Left lobe of liver (tissue), 2 donors: ENCODE measurements around the gene PAPPA. TPM values are rescaled to one million over a fixed set of nuclear protein-coding genes. Genes with fewer than 3 reads are reported as not detected.

Experiments
- ATAC-seq: fragments of 200-7000 bp; cut with Tn5 transposase; one replicate; pipeline ENCODE4 v1.9.1; 2020; ENCODE audit warnings: mild to moderate bottlenecking, moderate library complexity
- DNase-seq: peaks from one replicate; pipeline ENCODE4 v3.0.0-alpha.2; 2020; ENCODE audit warnings: low spot score
- total RNA-seq: library from RNA; stranded (reverse); gene quantifications from one replicate; pipeline ENCODE4 v1.2.1, GENCODE V29; 2021
- donor health status: DM: no; HTN: no; CAD: no; lungs with moderate emphysema.
- donor health status: DM: no; HTN: yes; CAD: no.

The PAPPA gene
- total RNA-seq, result 0.13 TPM

- ATAC-seq (no peak), DNase-seq (no peak)
These were observed at the start of gene PAPPA for GRCh38 chr9:116153765-116154333. TSS of gene PAPPA (plus strand) at chr9:116153791. CDS start at chr9:116154173, 382 bp downstream.

- DNase-seq (no peak), ATAC-seq (no peak)
These were observed 49.4 kb upstream of the PAPPA start for GRCh38 chr9:116103976-116104820.

DNA sequence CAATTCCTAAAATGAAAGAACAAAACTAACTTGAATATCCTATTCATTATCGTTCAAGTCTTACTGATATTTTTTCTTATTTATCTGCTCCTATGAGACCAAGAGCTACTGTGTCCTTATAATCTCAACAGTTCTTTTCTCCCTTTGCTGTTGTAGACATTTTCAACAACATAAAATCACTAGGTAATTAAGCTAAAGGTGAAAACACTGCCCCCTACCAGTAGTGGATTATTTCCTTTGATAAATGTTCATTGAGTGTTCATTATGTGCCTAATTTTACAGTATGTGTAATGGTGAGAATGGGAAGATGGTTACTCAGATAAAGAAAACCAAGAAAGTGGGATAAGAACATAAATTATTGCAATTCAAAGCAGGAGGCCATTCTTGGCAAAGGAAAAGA lies 41.4 kb upstream of the PAPPA start:
- peak; percentile 60 for ATAC-seq
- no peak for DNase-seq

DNA sequence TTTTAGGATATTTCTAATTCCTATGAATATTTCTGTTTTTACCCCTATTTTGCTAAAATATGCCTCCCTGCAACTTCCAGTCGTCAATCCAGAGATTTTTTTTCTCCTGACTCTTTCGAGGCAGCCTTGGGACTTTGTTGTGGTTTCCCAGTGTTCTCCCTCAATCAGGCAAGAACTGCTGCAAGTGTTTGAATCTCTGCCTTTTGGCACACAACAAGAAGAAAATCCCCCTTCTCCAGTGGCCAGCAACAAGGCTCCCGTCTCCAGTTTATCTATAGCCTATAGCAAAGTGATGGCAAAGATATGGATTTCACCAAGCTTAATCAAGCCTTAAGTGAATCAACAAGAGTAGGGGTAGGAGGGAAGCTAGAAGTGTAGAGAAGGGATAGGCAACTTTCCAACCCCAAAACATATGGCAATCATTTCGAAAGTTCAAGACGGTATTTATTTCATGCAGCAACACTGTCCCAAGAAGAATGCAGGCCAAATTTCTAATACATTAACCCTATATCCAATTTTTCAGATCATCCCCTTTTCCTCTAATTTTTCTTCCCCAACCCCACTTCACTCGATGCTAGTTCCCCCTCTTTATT lies 37.7 kb upstream of the PAPPA start:
- ATAC-seq (no peak), DNase-seq (no peak)

DNA sequence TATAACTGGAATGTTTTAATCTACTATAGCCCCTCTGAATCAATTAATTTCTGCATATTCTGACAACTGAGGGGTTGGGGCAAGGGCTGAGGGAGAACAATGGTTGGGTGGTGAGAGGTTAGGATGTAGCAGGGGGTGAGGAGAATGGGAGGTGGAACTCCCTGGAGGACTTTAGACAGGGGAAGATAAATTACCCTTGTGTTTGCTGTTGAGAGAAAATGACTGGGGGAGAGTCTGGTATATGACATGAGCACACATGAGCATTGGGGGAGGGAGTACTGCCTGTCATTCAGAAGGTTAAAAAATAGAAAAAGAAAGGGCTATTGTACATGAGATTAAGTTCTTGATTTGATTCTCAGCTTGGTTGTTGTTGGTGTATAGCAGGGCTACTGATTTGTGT lies 37.2 kb upstream of the PAPPA start:
- no peak for ATAC-seq
- no peak for DNase-seq

GRCh38 chr9:116123171-116123570 lies 30.4 kb upstream of the PAPPA start:
- ATAC-seq, result no peak
- no peak for DNase-seq

DNA sequence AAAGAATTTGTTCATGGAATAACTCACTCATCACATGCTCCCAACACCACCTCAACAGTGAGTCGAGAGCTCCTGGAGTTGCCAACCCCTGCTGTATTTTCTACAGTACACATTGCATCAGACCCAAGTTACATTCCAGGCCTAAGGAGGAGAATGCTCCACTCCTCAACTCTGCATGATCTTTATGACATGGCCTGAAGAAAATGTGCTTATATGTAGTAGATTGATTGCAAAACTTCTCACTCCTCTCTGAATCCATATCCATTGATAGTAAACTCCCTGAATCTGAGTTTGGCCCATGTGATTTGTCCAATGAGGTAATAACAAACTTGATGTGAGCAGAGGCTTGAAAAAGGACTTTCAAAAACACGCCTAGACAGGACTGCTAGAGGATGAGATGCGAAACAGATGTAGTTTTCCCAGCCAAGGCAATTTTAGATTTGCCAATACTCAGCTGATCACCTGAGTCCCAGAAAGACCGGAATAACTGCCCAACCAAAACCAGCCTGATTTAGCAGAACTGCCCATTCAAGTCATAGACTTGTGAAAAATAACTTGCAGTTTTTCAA lies 29.0 kb upstream of the PAPPA start:
- ATAC-seq, result no peak
- no peak for DNase-seq

GRCh38 chr9:116133163-116133562 lies 20.4 kb upstream of the PAPPA start:
- DNase-seq, result no peak
- ATAC-seq, result no peak

- DNase-seq (no peak), ATAC-seq (no peak)
These were observed 18.6 kb upstream of the PAPPA start for GRCh38 chr9:116134975-116135374.

DNA sequence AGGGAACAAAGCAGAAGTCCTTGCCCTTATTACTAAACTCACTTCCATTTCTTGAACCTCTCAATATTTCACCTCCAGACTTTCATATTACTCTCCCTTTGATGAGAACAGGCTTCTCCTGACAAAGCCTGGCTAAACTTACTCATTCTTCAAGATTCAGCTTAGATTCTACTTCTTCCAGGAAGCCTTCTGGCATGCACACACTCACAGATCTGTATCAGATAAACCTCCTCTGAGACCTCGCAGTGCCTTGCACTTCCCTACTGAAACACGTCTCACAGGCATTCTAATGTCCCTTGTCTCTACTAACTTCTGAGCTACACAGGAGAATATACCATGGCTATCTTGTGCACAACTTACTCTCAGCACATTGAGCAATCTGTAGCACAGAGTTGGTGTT lies 16.6 kb upstream of the PAPPA start:
- ATAC-seq (no peak), DNase-seq (no peak)

GRCh38 chr9:116137581-116137980 lies 16.0 kb upstream of the PAPPA start:
- no peak for ATAC-seq
- DNase-seq, result no peak

- DNase-seq, result no peak
- no peak for ATAC-seq
These were observed 11.6 kb upstream of the PAPPA start for GRCh38 chr9:116141864-116142561.

DNA sequence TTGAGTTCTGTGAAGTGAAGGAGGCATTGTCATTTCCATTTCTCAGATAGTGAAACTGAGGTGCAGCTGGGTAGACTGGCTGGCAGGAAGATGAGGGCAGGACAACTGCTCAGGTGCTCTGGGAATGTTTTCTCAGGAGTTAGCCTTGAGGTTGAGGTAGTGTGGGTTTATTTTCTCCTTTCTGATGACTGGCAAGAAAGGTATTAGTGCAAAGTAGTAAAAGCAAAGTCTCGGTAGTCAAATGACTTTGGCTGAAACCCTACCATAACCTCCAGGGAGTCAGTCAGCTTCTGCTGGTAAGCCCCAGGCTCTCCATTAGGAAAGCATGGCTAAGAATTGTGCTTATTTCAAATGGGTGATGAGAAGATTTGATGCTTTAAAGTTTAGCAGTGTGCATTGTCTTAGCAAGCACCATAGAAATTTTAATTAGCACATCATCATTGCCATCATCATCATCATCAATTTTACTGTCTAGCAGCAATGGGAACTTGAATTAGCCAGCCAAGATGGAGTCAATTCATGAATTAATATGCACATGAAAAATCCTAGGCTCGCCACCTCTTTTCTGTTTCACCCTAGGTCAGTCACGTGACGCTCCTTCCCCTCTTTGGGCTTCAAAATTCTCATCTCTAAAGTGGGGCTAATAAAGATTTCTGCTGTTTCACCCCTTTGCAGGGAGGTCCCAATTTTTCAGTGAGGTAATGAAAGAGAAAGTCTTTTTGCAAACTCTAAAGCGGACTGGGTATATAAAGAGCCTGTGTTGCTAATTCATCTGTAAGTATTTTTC lies 10.7 kb upstream of the PAPPA start:
- DNase-seq, result no peak
- ATAC-seq, result no peak

GRCh38 chr9:116144038-116144437 lies 9.6 kb upstream of the PAPPA start:
- DNase-seq, result no peak
- no peak for ATAC-seq

DNA sequence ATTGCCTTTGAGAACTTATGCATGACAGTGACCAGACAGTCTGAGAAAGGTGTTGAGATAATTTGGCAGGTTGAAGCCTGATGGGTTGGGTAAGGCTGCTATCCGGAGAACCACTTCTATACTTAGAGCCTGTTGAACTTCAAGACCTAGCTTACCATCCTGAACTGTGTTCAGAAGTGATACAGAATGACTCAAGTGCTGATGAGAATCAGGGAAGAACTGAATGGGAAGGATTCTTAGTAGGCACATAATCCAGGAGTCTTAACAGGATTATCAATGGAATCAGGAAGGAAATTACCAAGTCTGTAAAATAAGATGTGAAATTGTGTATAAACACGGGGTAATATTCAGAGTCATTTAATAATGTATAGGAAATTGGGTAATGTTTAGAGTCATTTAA lies 9.0 kb upstream of the PAPPA start:
- ATAC-seq, result no peak
- no peak for DNase-seq

DNA sequence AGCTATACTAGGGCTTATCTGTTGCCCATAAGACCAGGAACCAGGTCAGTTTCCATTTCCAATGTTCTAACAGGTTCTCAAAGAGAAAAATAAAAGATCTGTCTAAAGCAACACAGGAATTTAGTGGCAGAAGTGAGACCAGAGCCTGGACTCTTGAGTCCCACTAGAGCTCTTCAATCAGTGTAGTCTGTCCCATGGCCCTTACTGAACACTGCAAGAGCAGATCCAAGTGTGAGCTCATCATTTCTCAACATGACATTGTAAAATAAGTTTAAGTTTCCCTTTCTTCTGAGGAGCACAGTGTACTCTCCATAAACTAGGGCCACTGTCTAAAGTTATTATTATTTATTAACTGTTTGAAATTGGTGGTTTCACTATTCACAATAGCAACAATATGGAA lies 8.6 kb upstream of the PAPPA start:
- ATAC-seq, result no peak

DNA sequence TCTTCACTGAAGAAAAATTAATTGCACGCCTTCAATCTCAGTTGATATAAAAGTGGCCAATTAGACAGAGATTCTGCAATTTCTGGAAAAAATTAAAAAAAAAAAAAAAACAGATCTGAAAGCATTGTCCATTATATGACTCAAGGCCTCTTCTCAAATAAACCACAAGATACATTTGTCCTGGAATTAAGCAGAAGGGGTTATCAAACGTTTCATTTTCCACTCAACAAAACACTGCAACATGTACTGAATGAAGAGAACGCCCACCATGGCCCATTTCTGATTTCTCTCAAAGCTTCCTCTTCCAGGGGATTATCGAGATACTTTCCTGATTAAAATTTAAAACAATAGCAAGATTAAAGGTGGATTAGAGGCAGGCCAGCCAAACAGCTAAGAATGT lies 5.8 kb upstream of the PAPPA start:
- DNase-seq, result no peak
- ATAC-seq, result no peak

More for the DNA sequence above, 8.6 kb upstream of the PAPPA start:
- DNase-seq, result no peak

DNA sequence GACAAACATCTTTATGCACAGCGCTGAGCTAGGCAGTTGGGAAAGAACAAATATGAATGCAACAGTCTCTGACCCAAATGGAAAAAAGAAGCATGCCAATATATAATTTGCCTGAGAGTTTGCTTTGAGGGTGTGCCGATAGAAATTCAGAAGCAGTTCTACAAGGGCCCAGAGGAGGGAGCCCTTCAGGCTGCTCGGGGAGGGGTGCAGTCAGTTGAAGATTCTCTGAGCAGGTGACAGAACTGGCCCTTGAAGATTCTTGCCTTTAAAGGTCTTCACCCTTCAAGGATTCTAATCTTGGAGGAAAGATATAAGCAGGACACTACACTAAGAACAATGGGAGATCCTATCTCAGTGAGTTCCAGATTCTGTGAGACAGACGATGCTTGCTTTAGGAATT lies 3.7 kb upstream of the PAPPA start:
- DNase-seq (no peak), ATAC-seq (peak; percentile 86)

GRCh38 chr9:116151199-116151598 lies 2.4 kb upstream of the PAPPA start:
- DNase-seq (no peak), ATAC-seq (no peak)

GRCh38 chr9:116151966-116152381 lies 1.6 kb upstream of the PAPPA start:
- ATAC-seq, result no peak
- no peak for DNase-seq
